ENCODE data around the gene ADRA1B.

Gene ADRA1B

GRCh38 chr5:160021831-160022446, 105.7 kb downstream of the ADRA1B start:
- peak; percentile 43 for DNase-seq

Data from NCI-H1105 treated with DMSO at 0.1 percent for 48 hours (cell line).